ENCODE measurements around the gene MNX1. TPM values are rescaled to one million over a fixed set of nuclear protein-coding genes. Genes with fewer than 3 reads are reported as not detected.

Gene MNX1
- total RNA-seq, 4 donors from 2014 or later: not detected

GRCh38 chr7:156956727-156957126, 53.7 kb downstream of the MNX1 start:
- H3K36me3 ChIP-seq: peaks cover 0 to 94% (median 22%) of the 10 kb centered on the region in 3 donors
- H3K4me1 ChIP-seq: peaks cover 0 to 13% (median 1%) of the 10 kb centered on the region in 4 donors
- no peak overlapping the region for H3K27ac ChIP-seq
- DNase-seq (ENCODE audit: low spot score in 2 of 2): no peak
- no peak for TF ChIP-seq POLR2A (IDR thresholded peaks at IDR 0.05)
- TF ChIP-seq EP300 (IDR thresholded peaks at IDR 0.05): no peak
- no peak for TF ChIP-seq CTCF (IDR thresholded peaks at IDR 0.05)
- H3K4me3 ChIP-seq: no peak overlapping the region
- H3K9me3 ChIP-seq: no peaks in the 10 kb centered on the region
- no peaks in the 10 kb centered on the region for H3K27me3 ChIP-seq
- 83 to 84% methylated on average over 2 of the region's 2 CpGs for WGBS, 2 donors

- H3K9me3 ChIP-seq: no peaks in the 10 kb centered on the region
- H3K36me3 ChIP-seq: peaks cover 0 to 76% (median 16%) of the 10 kb centered on the region in 3 donors
- TF ChIP-seq CTCF (IDR thresholded peaks at IDR 0.05) (no peak), EP300 (IDR thresholded peaks at IDR 0.05) (no peak), POLR2A (IDR thresholded peaks at IDR 0.05) (no peak)
- peaks cover 0 to 30% (median 16%) of the 10 kb centered on the region in 4 donors for H3K4me1 ChIP-seq
- no peaks in the 10 kb centered on the region for H3K27me3 ChIP-seq
- no peak overlapping the region for H3K4me3 ChIP-seq
- no peak for DNase-seq (ENCODE audit: low spot score in 2 of 2)
- WGBS, 2 donors: 83 to 98% methylated on average over 2 of the region's 2 CpGs
- no peak overlapping the region for H3K27ac ChIP-seq
Observed at GRCh38 chr7:156954941-156955340, 55.5 kb downstream of the MNX1 start.

Other genes with a start within 250 kb of the MNX1 start
- gene LMBR1, start 117.5 kb downstream of the MNX1 start, total RNA-seq: 100 to 1,000 TPM in 1 of 4 donors, 10 to 100 TPM in 3; 48.1 to 139 (median 77.3) TPM
- gene NOM1, start 61.0 kb downstream of the MNX1 start, total RNA-seq: 10 to 100 TPM; 23.3 to 41.5 (median 25.3) TPM
- gene UBE3C, start 128.3 kb upstream of the MNX1 start, total RNA-seq: 10 to 100 TPM; 60.7 to 68.7 (median 64.7) TPM

Measured in tibial nerve (tissue), 4 donors.